Nephron (organoid): ENCODE data around the gene NPRL2.
A peak's percentile ranks its signal among the peaks of the same experiment; 100 is the strongest.

Experiments used
- H3K27ac Mint-ChIP-seq, 3 experiments: 2 replicates each; pipeline ENCODE4 v1.8.0; 2020; ENCODE audit warnings: mixed read lengths in 3 of 3, mild to moderate bottlenecking in 2 of 3, moderate library complexity in 1 of 3
- H3K27me3 Mint-ChIP-seq: 2 replicates; pipeline ENCODE4 v1.8.0; 2021; ENCODE audit warnings: low read depth, mild to moderate bottlenecking, moderate library complexity, mixed read lengths
- H3K36me3 Mint-ChIP-seq: 2 replicates; pipeline ENCODE4 v1.8.0; 2020; ENCODE audit warnings: low read depth, mixed read lengths
- H3K4me1 Mint-ChIP-seq: 2 replicates; pipeline ENCODE4 v1.8.0; 2020; ENCODE audit warnings: mixed read lengths
- H3K4me3 Mint-ChIP-seq, 3 experiments: 2 replicates each; pipeline ENCODE4 v1.8.0; 2020; ENCODE audit warnings: mild to moderate bottlenecking in 3 of 3, mixed read lengths in 3 of 3, moderate library complexity in 2 of 3
- H3K9me3 Mint-ChIP-seq: 2 replicates; pipeline ENCODE4 v1.8.0; 2020; ENCODE audit warnings: mixed read lengths
- TF ChIP-seq, protein P1 (sequence below), 3 experiments: fragments of 200-600 bp; sonication (generic); IDR thresholded peaks; one replicate each; pipeline ENCODE4 v1.5.0; 2021; ENCODE audit warnings: antibody characterized with exemption in 3 of 3; ENCODE audit not compliant: unreplicated experiment in 3 of 3

NPRL2 gene

DNA sequence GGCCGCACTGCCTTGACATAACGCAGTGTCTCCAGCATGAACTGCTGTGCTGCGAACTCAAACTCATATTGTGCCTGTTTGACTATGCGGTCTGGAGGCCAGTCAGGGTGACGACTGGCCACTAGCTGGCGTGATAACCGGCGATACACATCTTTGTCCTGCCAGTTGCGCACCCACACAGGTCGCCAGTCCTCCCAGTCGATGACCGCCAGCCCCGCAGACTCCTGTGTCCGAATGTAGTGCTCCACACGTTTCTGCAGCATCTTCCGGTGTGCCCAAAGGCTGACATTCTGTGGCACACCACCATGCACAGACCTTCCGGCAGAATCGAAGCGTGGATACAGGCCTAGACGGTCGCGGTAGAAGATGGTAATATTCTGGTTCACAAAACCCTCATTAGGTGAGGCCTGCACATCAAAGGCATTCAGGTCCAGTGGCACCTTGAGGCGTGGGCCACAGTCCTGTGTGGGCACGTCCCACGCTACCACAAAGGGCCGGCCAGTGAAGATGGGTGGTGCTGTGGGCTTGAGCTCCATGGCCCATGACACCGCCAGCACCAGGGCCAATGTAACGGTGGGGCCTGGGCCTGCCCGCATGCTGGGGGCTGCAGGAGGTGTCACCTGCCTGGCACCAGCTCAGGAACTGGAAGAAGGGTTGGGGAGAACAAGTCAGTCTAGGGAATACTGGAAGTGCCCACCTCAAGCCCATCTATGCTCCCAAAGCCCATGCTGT lies 30.5 kb downstream of the NPRL2 start:
- H3K27me3 Mint-ChIP-seq: no peaks in the 10 kb centered on the region
- peaks cover 41% of the 10 kb centered on the region for H3K36me3 Mint-ChIP-seq
- peaks cover 41% of the 10 kb centered on the region for H3K4me1 Mint-ChIP-seq
- peak overlapping the region; percentile 93 to 99 (median 99) for H3K4me3 Mint-ChIP-seq
- TF ChIP-seq, protein P1, sequence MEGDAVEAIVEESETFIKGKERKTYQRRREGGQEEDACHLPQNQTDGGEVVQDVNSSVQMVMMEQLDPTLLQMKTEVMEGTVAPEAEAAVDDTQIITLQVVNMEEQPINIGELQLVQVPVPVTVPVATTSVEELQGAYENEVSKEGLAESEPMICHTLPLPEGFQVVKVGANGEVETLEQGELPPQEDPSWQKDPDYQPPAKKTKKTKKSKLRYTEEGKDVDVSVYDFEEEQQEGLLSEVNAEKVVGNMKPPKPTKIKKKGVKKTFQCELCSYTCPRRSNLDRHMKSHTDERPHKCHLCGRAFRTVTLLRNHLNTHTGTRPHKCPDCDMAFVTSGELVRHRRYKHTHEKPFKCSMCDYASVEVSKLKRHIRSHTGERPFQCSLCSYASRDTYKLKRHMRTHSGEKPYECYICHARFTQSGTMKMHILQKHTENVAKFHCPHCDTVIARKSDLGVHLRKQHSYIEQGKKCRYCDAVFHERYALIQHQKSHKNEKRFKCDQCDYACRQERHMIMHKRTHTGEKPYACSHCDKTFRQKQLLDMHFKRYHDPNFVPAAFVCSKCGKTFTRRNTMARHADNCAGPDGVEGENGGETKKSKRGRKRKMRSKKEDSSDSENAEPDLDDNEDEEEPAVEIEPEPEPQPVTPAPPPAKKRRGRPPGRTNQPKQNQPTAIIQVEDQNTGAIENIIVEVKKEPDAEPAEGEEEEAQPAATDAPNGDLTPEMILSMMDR (IDR thresholded peaks at IDR 0.05; ENCODE audit: unreplicated experiment in 3 of 3): no peak
- H3K9me3 Mint-ChIP-seq: no peaks in the 10 kb centered on the region
- H3K27ac Mint-ChIP-seq: peak overlapping the region; percentile 99

DNA sequence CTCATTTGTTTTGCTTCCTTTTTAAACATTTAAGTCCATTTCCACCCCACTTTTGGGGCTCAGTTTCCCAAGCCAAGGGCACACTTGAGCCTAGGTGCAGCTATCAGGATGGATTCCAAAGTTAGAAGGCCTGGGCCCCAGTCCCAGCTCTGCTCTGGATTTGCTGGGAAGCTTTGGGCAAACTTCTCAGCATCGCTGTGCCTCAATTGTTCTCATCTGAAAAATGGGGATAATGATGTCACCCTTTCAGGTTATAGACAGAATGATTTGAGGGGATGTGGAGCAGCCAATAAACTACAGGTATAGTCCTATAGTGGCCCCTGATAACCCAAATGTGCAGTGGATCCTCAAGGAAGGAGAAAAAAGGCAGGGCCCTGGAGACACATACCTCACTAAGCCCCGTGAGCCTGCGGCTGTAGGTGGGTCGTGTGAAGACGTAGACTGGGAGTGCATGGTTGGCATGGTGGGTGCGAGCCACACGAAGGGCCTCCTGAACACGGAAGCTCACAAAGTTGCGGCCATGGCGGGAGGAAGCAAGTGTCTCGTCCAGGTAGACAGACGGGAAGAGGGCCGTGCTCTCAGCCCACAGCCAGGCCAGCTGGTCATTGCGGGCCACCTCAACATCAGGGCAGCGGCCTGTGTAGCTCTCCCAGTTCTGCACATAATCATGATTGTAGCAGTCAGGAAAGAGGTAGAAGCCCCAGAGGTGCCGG lies 31.2 kb downstream of the NPRL2 start:
- peak overlapping the region; percentile 82 to 99 (median 99) for H3K27ac Mint-ChIP-seq
- no peaks in the 10 kb centered on the region for H3K9me3 Mint-ChIP-seq
- peak overlapping the region; percentile 93 to 99 (median 99) for H3K4me3 Mint-ChIP-seq
- peaks cover 43% of the 10 kb centered on the region for H3K36me3 Mint-ChIP-seq
- H3K27me3 Mint-ChIP-seq: no peaks in the 10 kb centered on the region
- TF ChIP-seq, protein P1 (IDR thresholded peaks at IDR 0.05; ENCODE audit: unreplicated experiment in 3 of 3): no peak
- peaks cover 33% of the 10 kb centered on the region for H3K4me1 Mint-ChIP-seq

DNA sequence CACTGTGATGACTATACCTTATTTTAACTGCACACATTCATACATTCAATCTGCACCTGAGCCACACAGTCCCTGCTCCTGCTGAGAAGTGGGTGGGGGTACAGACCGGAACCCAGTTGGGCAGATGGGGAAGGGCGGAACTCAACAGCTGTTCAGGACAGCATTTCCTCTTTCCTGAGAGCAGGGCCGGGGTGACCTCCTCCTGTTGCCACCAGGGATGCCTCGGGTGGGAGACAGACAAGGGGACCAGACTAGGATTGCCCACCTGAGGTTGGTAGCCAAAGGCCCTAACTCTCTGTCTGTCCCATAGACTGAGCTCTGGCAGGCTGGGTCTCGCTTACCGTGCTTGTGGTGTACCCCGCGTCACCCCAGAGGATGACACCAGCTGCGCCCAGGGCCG lies 32.0 kb downstream of the NPRL2 start:
- peak overlapping the region; percentile 35 to 99 (median 59) for H3K27ac Mint-ChIP-seq
- peaks cover 50% of the 10 kb centered on the region for H3K36me3 Mint-ChIP-seq
- TF ChIP-seq, protein P1 (IDR thresholded peaks at IDR 0.05; ENCODE audit: unreplicated experiment in 3 of 3): no peak
- no peaks in the 10 kb centered on the region for H3K27me3 Mint-ChIP-seq
- peaks cover 33% of the 10 kb centered on the region for H3K4me1 Mint-ChIP-seq
- peak overlapping the region; percentile 76 to 99 (median 93) for H3K4me3 Mint-ChIP-seq
- H3K9me3 Mint-ChIP-seq: peaks cover 6% of the 10 kb centered on the region

DNA sequence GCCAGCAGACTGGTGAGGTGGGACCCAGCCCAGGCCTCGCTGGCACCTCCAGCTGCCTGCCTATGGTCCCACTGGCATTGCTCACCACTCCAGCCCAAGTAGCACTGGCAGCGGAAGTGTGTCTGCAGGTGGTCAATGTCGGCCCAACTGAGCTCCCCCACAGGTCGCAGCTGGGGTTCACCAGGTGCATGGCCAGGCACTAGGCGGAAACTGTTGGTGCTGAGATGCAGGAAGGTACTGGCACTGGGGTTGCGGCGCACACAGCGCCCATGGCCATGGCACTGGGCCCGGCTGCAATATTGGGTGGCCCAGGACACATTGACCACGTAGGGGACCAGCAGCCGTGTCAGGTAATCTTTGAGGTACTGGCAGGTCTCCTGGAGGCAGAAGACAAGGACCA lies 32.4 kb downstream of the NPRL2 start:
- Mint-ChIP-seq H3K27me3 (no peaks in the 10 kb centered on the region), H3K4me1 (peaks cover 32% of the 10 kb centered on the region), H3K36me3 (peaks cover 54% of the 10 kb centered on the region), H3K9me3 (peaks cover 7% of the 10 kb centered on the region), H3K4me3 (peak overlapping the region; percentile 76 to 99 (median 93)), H3K27ac (peak overlapping the region in 2 of 3 experiments; percentile 59 to 99)
- TF ChIP-seq, protein P1 (IDR thresholded peaks at IDR 0.05; ENCODE audit: unreplicated experiment in 3 of 3): no peak

DNA sequence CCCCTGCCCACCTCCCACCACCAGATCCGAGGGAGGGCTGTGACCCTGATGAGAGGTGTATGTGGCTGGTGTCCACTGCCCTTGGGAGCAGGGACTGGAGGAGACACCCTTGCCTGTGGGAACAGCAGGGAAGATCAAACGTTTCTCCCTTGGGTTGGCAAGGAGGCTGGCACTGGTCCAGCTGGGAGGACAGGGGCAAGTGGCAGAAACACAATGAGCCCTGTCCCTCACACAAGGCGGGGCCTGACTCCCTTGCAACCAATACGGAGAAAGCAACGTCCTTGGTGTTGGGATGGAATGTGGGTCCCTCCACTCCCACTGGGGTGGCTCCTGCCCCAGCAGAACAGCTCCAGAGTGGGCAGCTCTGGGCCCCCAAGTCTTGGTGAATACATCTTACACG lies 33.3 kb downstream of the NPRL2 start:
- Mint-ChIP-seq H3K27ac (peak overlapping the region in 2 of 3 experiments; percentile 25 to 51), H3K4me1 (peaks cover 28% of the 10 kb centered on the region), H3K4me3 (peak overlapping the region; percentile 24 to 62 (median 61)), H3K27me3 (no peaks in the 10 kb centered on the region), H3K36me3 (peaks cover 56% of the 10 kb centered on the region), H3K9me3 (peaks cover 7% of the 10 kb centered on the region)
- TF ChIP-seq, protein P1 (IDR thresholded peaks at IDR 0.05; ENCODE audit: unreplicated experiment in 3 of 3): no peak
